Psoas muscle (tissue), 8 donors: Measurements from ENCODE around the gene ULK4. TPM values are rescaled to one million over a fixed set of nuclear protein-coding genes. Genes with fewer than 3 reads are reported as not detected.

ENCODE experiments used
- ATAC-seq, 4 donors: fragments of 200-7000 bp; cut with Tn5 transposase; one replicate each; pipeline ENCODE4 v1.9.1; 2020; ENCODE audit warnings: moderate library complexity in 3 of 4, mild to moderate bottlenecking in 2 of 4
- DNase-seq, 2 donors: peaks; one replicate each; pipeline ENCODE4 v3.0.0-alpha.2; 2020
- H3K27ac ChIP-seq: fragments of 200-600 bp; one replicate; pipeline ENCODE4 v1.8.0; 2022
- H3K27me3 ChIP-seq, 3 donors: fragments of 200-600 bp in 1 of 3; one replicate each; pipeline versions ENCODE4 v1.6.1 to v1.8.0; 2013 to 2022; ENCODE audit warnings: low read length in 2 of 3, mild to moderate bottlenecking in 2 of 3, moderate library complexity in 1 of 3; ENCODE audit not compliant: insufficient read depth in 3 of 3
- H3K36me3 ChIP-seq, 2 donors: fragments of 200-600 bp in 1 of 2; one replicate each; pipeline versions ENCODE4 v1.6.1 to v1.8.0; 2013 to 2022; ENCODE audit warnings: low read depth in 1 of 2, mild to moderate bottlenecking in 1 of 2, moderate library complexity in 1 of 2; ENCODE audit not compliant: insufficient read depth in 1 of 2
- H3K4me1 ChIP-seq: fragments of 200-600 bp; one replicate; pipeline ENCODE4 v1.8.0; 2022
- H3K4me3 ChIP-seq: fragments of 200-600 bp; one replicate; pipeline ENCODE4 v1.8.0; 2022; ENCODE audit warnings: mild to moderate bottlenecking
- H3K9me3 ChIP-seq: fragments of 200-600 bp; one replicate; pipeline ENCODE4 v1.8.0; 2022
- CTCF ChIP-seq: fragments of 200-600 bp; IDR thresholded peaks from one replicate; pipeline ENCODE4 v1.8.0; 2022; ENCODE audit warnings: antibody characterized with exemption
- WGBS, 3 donors: extraction: QIAGEN DNeasy Blood & Tissue Kit; methylation state at CpG; one replicate each; pipeline versions ENCODE4 v1.1.6 to v1.1.7; 2013; 5-methylcytosine and 5-hydroxymethylcytosine counted together
- intact Hi-C, 2 donors: fragments of 100-400 bp; cut with DNase I; formaldehyde crosslinking; loops; one replicate each; pipeline versions ENCODE4 v1.11.0 to v1.14.2; 2022
- polyA plus RNA-seq, 3 donors: library from polyadenylated mRNA; stranded (reverse); fragments of 200-250 nt; gene quantifications; one replicate each; pipeline ENCODE4 v1.2.3, GENCODE V29; 2013
- total RNA-seq, 4 donors: library from RNA; stranded (reverse); fragmentation: NEBNext Ultra II Directional in 2 of 4; extraction: Animal tissue kit (Norgen Biotek cat#: 25700) in 2 of 4; gene quantifications; one replicate each; pipeline versions ENCODE4 v1.2.1 to v1.2.4, GENCODE V29; 2021 to 2023
- donor health status: healthy with polysubstance abuse.
- donor health status: DM: no; HTN: no; CAD: no; lungs with moderate emphysema.
- donor health status: Bipolar disorder and iron deficiency.
- donor health status: healthy.
- donor health status: DM: yes; HTN: yes; CAD: no.
- donor health status: DM: no; HTN: no; CAD: no.
- donor health status: DM: no; HTN: no; CAD: no.
- donor health status: DM: yes; HTN: yes; CAD: no.

The ULK4 gene
- total and polyA plus RNA-seq, 7 donors: 0.61 to 3.2 (median 1.0) TPM

GRCh38 chr3:41956574-41956973 lies 5.3 kb downstream of the ULK4 start:
- H3K4me3 ChIP-seq: no peak overlapping the region
- TF ChIP-seq CTCF: no peak
- no peak overlapping the region for H3K27ac ChIP-seq
- intact Hi-C loops: no loop called here
- peaks cover 5% of the 10 kb centered on the region for H3K4me1 ChIP-seq
- H3K27me3 ChIP-seq: no peaks in the 10 kb centered on the region
- no peak for ATAC-seq
- H3K36me3 ChIP-seq: no peaks in the 10 kb centered on the region
- H3K9me3 ChIP-seq: no peaks in the 10 kb centered on the region
- no peak for DNase-seq

GRCh38 chr3:41955192-41955591 lies 6.7 kb downstream of the ULK4 start:
- intact Hi-C loops: no loop called here
- H3K36me3 ChIP-seq: no peaks in the 10 kb centered on the region
- no peaks in the 10 kb centered on the region for H3K27me3 ChIP-seq
- H3K4me3 ChIP-seq: no peak overlapping the region
- H3K4me1 ChIP-seq: no peaks in the 10 kb centered on the region
- DNase-seq (no peak), ATAC-seq (no peak)
- H3K9me3 ChIP-seq: no peaks in the 10 kb centered on the region
- no peak for TF ChIP-seq CTCF
- no peak overlapping the region for H3K27ac ChIP-seq
- WGBS, 3 donors: 92% methylated on average over 17 to 18 of the region's 18 CpGs

GRCh38 chr3:41943311-41943843 lies 18.5 kb downstream of the ULK4 start:
- TF ChIP-seq CTCF: no peak
- no peak for ATAC-seq
- Histone ChIP-seq H3K27ac (no peak overlapping the region), H3K4me3 (no peak overlapping the region), H3K36me3 (no peaks in the 10 kb centered on the region), H3K9me3 (no peaks in the 10 kb centered on the region), H3K4me1 (no peaks in the 10 kb centered on the region), H3K27me3 (no peaks in the 10 kb centered on the region)
- no peak for DNase-seq
- 96 to 99% (median 96%) methylated on average over 3 of the region's 3 CpGs for WGBS, 3 donors
- intact Hi-C loops: no loop called here

- Histone ChIP-seq H3K36me3 (no peaks in the 10 kb centered on the region), H3K9me3 (no peaks in the 10 kb centered on the region), H3K27me3 (no peaks in the 10 kb centered on the region), H3K4me1 (no peaks in the 10 kb centered on the region), H3K27ac (no peak overlapping the region), H3K4me3 (no peak overlapping the region)
- intact Hi-C loops: no loop called here
- ATAC-seq (no peak), DNase-seq (no peak)
- TF ChIP-seq CTCF: no peak
Measured at GRCh38 chr3:41940393-41940792, 21.5 kb downstream of the ULK4 start.

- H3K27ac ChIP-seq: no peak overlapping the region
- no peak for TF ChIP-seq CTCF
- DNase-seq (no peak), ATAC-seq (no peak)
- no peaks in the 10 kb centered on the region for H3K4me1 ChIP-seq
- no peak overlapping the region for H3K4me3 ChIP-seq
- no peaks in the 10 kb centered on the region for H3K27me3 ChIP-seq
- H3K36me3 ChIP-seq: no peaks in the 10 kb centered on the region
- intact Hi-C loops: no loop called here
- H3K9me3 ChIP-seq: no peaks in the 10 kb centered on the region
- WGBS, 3 donors: 100% methylated on average over 1 of the region's 1 CpG
Measured at GRCh38 chr3:41936384-41936783, 25.5 kb downstream of the ULK4 start.
